ENCODE data around the gene MCRS1. TPM values are rescaled to one million over a fixed set of nuclear protein-coding genes. Genes with fewer than 3 reads are reported as not detected.

Gene MCRS1
- total and polyA plus RNA-seq, 10 of the 15 experiments (the other 5 are each of a cell fraction or from before 2014, with no cell fraction given) = 34.3 to 82.8 (median 57.6) TPM

DNA sequence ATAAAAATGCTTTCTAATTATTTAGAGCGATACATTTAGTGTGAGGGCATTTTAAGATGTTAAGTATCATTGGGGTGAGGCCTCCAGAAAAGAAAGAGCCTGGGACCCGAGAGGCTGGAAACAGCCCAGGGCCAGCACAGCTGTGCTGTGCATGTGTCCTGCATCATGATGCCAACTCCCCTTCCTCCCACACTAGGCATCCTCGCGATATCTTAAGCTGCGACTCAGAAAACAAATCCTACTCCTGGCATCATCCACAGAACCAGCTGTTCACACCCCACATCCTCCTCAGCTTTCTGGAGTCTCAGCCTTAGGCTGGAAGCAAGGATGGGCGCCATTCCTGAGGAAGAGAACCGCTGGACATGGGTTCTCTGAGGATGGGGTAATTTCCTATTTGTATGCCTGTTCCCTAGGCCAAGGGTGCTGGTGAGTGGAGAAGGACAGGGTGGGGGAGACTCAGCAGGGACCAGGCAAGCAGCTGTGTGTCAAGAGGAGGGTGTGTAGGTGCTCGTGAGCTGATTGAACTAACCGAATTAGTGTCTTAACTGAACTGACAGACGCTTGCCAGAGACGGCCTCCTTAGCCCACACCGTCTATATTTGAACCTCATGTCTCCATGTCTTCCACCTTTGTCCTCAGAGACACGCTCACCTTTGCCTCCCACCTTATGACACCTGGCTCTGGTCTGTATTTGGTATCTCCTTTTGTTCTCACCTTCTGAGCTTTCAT lies 15.6 kb upstream of the MCRS1 start:
- Histone ChIP-seq H3K27me3 (replicated peaks in 1 of 2; ENCODE audit: control insufficient read depth in 2 of 2, insufficient read depth in 2 of 2, low read length in 1 of 2) (no peaks in the 10 kb centered on the region), H4K20me1 (ENCODE audit: control insufficient read depth, insufficient read depth) (no peaks in the 10 kb centered on the region), H3K36me3 (ENCODE audit: control insufficient read depth in 2 of 2, insufficient read depth in 2 of 2, low read length in 1 of 2) (peaks cover 0 to 3% of the 10 kb centered on the region in 2 experiments; a peak in 3 of 4 replicates), H3K9me3 (replicated peaks; ENCODE audit: control insufficient read depth, insufficient read depth, low read length) (no peaks in the 10 kb centered on the region), H3K4me3 (no peak overlapping the region), H3K4me2 (ENCODE audit: control insufficient read depth, insufficient read depth) (no peak overlapping the region), H3K79me2 (ENCODE audit: control insufficient read depth, insufficient read depth, low read length) (no peaks in the 10 kb centered on the region), H3K4me1 (ENCODE audit: control insufficient read depth, insufficient read depth, low read length) (peaks cover 17% of the 10 kb centered on the region), H3K27ac (ENCODE audit: control insufficient read depth, insufficient read depth) (no peak overlapping the region), H2AFZ (ENCODE audit: control insufficient read depth, low read depth, low read length) (no peak overlapping the region), H3K9ac (ENCODE audit: control insufficient read depth, insufficient read depth, low read length) (no peak overlapping the region)
- intact Hi-C loops (cut with micrococcal nuclease; ENCODE audit: unreplicated experiment) = no loop called here
- DNase-seq (ENCODE audit: low read depth, low spot score) = no peak
- WGBS (ENCODE audit: insufficient coverage, insufficient replicate concordance, low lambda C conversion rate, missing lambda C conversion rate) = over 99% methylated on average over 12 of the region's 13 CpGs
- ChIA-PET RAD21 (ENCODE audit: unreplicated experiment) (interaction anchor here (1.1 to 5.9 kb wide), 8 partner anchors 32 to 252 kb away, joined by 3 to 55 read pairs (median 4); partner anchors contain the start of genes PRPF40B and SPATS2), SMC1A (ENCODE audit: uncharacterized antibody, unreplicated experiment) (interaction anchor here (0.7 to 6.1 kb wide), 7 partner anchors 12 to 225 kb away, joined by 3 to 63 read pairs (median 5); partner anchors contain the start of gene PRPF40B), POLR2A (interaction anchor here (0.5 to 3.1 kb wide), 2 partner anchors 39 to 1177 kb away, joined by 3 to 13 read pairs; partner anchors contain the start of gene PRPF40B), CTCF (interaction anchor here (0.6 to 8.7 kb wide), 11 partner anchors 9 to 256 kb away, joined by 3 to 145 read pairs (median 4); partner anchors contain the start of genes PRPF40B and SPATS2)
- FAIRE-seq = no peak
- in situ Hi-C loops (cut with MboI) = no loop called here
- ATAC-seq = no peak
- BruUV-seq (replicated peaks) = no TSS peak
- TF ChIP-seq, protein P1, sequence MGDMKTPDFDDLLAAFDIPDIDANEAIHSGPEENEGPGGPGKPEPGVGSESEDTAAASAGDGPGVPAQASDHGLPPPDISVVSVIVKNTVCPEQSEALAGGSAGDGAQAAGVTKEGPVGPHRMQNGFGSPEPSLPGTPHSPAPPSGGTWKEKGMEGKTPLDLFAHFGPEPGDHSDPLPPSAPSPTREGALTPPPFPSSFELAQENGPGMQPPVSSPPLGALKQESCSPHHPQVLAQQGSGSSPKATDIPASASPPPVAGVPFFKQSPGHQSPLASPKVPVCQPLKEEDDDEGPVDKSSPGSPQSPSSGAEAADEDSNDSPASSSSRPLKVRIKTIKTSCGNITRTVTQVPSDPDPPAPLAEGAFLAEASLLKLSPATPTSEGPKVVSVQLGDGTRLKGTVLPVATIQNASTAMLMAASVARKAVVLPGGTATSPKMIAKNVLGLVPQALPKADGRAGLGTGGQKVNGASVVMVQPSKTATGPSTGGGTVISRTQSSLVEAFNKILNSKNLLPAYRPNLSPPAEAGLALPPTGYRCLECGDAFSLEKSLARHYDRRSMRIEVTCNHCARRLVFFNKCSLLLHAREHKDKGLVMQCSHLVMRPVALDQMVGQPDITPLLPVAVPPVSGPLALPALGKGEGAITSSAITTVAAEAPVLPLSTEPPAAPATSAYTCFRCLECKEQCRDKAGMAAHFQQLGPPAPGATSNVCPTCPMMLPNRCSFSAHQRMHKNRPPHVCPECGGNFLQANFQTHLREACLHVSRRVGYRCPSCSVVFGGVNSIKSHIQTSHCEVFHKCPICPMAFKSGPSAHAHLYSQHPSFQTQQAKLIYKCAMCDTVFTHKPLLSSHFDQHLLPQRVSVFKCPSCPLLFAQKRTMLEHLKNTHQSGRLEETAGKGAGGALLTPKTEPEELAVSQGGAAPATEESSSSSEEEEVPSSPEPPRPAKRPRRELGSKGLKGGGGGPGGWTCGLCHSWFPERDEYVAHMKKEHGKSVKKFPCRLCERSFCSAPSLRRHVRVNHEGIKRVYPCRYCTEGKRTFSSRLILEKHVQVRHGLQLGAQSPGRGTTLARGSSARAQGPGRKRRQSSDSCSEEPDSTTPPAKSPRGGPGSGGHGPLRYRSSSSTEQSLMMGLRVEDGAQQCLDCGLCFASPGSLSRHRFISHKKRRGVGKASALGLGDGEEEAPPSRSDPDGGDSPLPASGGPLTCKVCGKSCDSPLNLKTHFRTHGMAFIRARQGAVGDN (IDR thresholded peaks at IDR 0.05) = no peak
- TF ChIP-seq ZNF24 (IDR thresholded peaks at IDR 0.05) (no peak), SMARCA5 (IDR thresholded peaks at IDR 0.05) (no peak), TBL1XR1 (IDR thresholded peaks at IDR 0.05; ENCODE audit: low read depth, low read length) (no peak), DPF2 (IDR thresholded peaks at IDR 0.05) (no peak), NFYA (IDR thresholded peaks at IDR 0.05; ENCODE audit: borderline replicate concordance, low read depth, low read length) (no peak), NFXL1 (IDR thresholded peaks at IDR 0.05; ENCODE audit: borderline replicate concordance) (no peak), SIX5 (IDR thresholded peaks at IDR 0.05; ENCODE audit: low read depth, low read length, severe bottlenecking) (no peak)
- TF ChIP-seq, protein P2, sequence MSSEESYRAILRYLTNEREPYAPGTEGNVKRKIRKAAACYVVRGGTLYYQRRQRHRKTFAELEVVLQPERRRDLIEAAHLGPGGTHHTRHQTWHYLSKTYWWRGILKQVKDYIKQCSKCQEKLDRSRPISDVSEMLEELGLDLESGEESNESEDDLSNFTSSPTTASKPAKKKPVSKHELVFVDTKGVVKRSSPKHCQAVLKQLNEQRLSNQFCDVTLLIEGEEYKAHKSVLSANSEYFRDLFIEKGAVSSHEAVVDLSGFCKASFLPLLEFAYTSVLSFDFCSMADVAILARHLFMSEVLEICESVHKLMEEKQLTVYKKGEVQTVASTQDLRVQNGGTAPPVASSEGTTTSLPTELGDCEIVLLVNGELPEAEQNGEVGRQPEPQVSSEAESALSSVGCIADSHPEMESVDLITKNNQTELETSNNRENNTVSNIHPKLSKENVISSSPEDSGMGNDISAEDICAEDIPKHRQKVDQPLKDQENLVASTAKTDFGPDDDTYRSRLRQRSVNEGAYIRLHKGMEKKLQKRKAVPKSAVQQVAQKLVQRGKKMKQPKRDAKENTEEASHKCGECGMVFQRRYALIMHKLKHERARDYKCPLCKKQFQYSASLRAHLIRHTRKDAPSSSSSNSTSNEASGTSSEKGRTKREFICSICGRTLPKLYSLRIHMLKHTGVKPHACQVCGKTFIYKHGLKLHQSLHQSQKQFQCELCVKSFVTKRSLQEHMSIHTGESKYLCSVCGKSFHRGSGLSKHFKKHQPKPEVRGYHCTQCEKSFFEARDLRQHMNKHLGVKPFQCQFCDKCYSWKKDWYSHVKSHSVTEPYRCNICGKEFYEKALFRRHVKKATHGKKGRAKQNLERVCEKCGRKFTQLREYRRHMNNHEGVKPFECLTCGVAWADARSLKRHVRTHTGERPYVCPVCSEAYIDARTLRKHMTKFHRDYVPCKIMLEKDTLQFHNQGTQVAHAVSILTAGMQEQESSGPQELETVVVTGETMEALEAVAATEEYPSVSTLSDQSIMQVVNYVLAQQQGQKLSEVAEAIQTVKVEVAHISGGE (CRISPR knock-in tag; IDR thresholded peaks at IDR 0.05) = no peak
- TF ChIP-seq, protein P3, sequence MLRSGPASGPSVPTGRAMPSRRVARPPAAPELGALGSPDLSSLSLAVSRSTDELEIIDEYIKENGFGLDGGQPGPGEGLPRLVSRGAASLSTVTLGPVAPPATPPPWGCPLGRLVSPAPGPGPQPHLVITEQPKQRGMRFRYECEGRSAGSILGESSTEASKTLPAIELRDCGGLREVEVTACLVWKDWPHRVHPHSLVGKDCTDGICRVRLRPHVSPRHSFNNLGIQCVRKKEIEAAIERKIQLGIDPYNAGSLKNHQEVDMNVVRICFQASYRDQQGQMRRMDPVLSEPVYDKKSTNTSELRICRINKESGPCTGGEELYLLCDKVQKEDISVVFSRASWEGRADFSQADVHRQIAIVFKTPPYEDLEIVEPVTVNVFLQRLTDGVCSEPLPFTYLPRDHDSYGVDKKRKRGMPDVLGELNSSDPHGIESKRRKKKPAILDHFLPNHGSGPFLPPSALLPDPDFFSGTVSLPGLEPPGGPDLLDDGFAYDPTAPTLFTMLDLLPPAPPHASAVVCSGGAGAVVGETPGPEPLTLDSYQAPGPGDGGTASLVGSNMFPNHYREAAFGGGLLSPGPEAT (IDR thresholded peaks at IDR 0.05; ENCODE audit: low read depth) = no peak
- TF ChIP-seq, protein P4, sequence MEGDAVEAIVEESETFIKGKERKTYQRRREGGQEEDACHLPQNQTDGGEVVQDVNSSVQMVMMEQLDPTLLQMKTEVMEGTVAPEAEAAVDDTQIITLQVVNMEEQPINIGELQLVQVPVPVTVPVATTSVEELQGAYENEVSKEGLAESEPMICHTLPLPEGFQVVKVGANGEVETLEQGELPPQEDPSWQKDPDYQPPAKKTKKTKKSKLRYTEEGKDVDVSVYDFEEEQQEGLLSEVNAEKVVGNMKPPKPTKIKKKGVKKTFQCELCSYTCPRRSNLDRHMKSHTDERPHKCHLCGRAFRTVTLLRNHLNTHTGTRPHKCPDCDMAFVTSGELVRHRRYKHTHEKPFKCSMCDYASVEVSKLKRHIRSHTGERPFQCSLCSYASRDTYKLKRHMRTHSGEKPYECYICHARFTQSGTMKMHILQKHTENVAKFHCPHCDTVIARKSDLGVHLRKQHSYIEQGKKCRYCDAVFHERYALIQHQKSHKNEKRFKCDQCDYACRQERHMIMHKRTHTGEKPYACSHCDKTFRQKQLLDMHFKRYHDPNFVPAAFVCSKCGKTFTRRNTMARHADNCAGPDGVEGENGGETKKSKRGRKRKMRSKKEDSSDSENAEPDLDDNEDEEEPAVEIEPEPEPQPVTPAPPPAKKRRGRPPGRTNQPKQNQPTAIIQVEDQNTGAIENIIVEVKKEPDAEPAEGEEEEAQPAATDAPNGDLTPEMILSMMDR (IDR thresholded peaks at IDR 0.05 in 2 of 3, conservative IDR thresholded peaks at IDR 0.05 in 1 of 3; ENCODE audit: control insufficient read depth in 2 of 3, extremely low read depth in 1 of 3, insufficient read depth in 1 of 3, low read depth in 3 of 3, low read length in 3 of 3) = no peak

Data from GM12878 (cell line).